WTC11 (cell line): ENCODE data around the gene DMC1.

Experiments
- AFF4 ChIP-seq: sonication (generic); formaldehyde crosslinking; IDR thresholded peaks from 2 replicates; pipeline ENCODE4 v1.8.1; 2023; ENCODE audit warnings: mild to moderate bottlenecking, missing genetic modification reagents, borderline replicate concordance
- CTCF ChIP-seq: fragments of 200-600 bp; IDR thresholded peaks from 2 replicates; pipeline ENCODE4 v1.8.0; 2022; ENCODE audit warnings: antibody characterized with exemption
- ETV6 ChIP-seq: sonication (generic); formaldehyde crosslinking; IDR thresholded peaks from 2 replicates; pipeline ENCODE4 v1.8.1; 2022; ENCODE audit warnings: mild to moderate bottlenecking, missing genetic modification reagents
- NR2C2 ChIP-seq: sonication (generic); formaldehyde crosslinking; IDR thresholded peaks from 2 replicates; pipeline ENCODE4 v1.8.0; 2022; ENCODE audit warnings: mild to moderate bottlenecking, missing genetic modification reagents
- NR3C1 ChIP-seq: sonication (generic); formaldehyde crosslinking; conservative IDR thresholded peaks from 2 replicates; pipeline ENCODE4 v1.8.1; 2023; ENCODE audit warnings: low read depth, mild to moderate bottlenecking, missing genetic modification reagents
- PRRX2 ChIP-seq: fragments of 250-450 bp; sonication (Bioruptor Pico); IDR thresholded peaks from 2 replicates; pipeline ENCODE4 v1.8.0; 2021; ENCODE audit warnings: mild to moderate bottlenecking
- ZSCAN18 ChIP-seq: fragments of 250-450 bp; sonication (Bioruptor Pico); IDR thresholded peaks from 2 replicates; pipeline ENCODE4 v2.1.2; 2022; ENCODE audit warnings: mild to moderate bottlenecking, moderate library complexity

- TF ChIP-seq CTCF = no peak
- no peak for TF ChIP-seq NR3C1 (CRISPR knock-in tag)
- TF ChIP-seq ZSCAN18 = no peak
- no peak for TF ChIP-seq PRRX2 (CRISPR knock-in tag)
- TF ChIP-seq ETV6 (CRISPR knock-in tag) = no peak
- TF ChIP-seq AFF4 (CRISPR knock-in tag) = no peak
- no peak for TF ChIP-seq NR2C2 (CRISPR knock-in tag)
These were observed 92.4 kb downstream of the DMC1 start for GRCh38 chr22:38477585-38477984.
